ENCODE results near the gene MFAP2.
"Not testable (repeated sequence)": the region's sequence is repeated elsewhere in the genome, so short reads cannot be mapped to it uniquely, and the experiment has no call there.

The MFAP2 gene

GRCh38 chr1:16967095-16967575 is 13.3 kb downstream of the MFAP2 start:
- H3K4me3 ChIP-seq (ENCODE audit: low read length): no peak overlapping the region
- H3K36me3 ChIP-seq (ENCODE audit: control insufficient read depth, low read length): no peaks in the 10 kb centered on the region
- no peak for TF ChIP-seq EZH2phosphoT487 (IDR thresholded peaks at IDR 0.05; ENCODE audit: borderline replicate concordance, low read length)
- TF ChIP-seq CTCF (IDR thresholded peaks at IDR 0.05; ENCODE audit: low read depth, low read length, poor library complexity, severe bottlenecking): no peak
- no peaks in the 10 kb centered on the region for H3F3A ChIP-seq (ENCODE audit: control insufficient read depth, insufficient read depth)
- H3K9me2 ChIP-seq (replicated peaks; ENCODE audit: control insufficient read depth, low read length): no peaks in the 10 kb centered on the region
- no peak overlapping the region for H3K4me2 ChIP-seq (ENCODE audit: low read length)
- no peaks in the 10 kb centered on the region for H3K4me1 ChIP-seq (ENCODE audit: control insufficient read depth, low read length)
- H3K27ac ChIP-seq (ENCODE audit: low read depth, low read length): no peak overlapping the region
- H3K79me2 ChIP-seq (ENCODE audit: control insufficient read depth, low read length): no peaks in the 10 kb centered on the region
- H4K20me1 ChIP-seq (ENCODE audit: control insufficient read depth, insufficient read depth, low read depth, low read length): no peaks in the 10 kb centered on the region
- H3K9me3 ChIP-seq (ENCODE audit: control insufficient read depth, insufficient read depth, low read length): no peaks in the 10 kb centered on the region
- no peaks in the 10 kb centered on the region for H3K27me3 ChIP-seq (ENCODE audit: control insufficient read depth, low read length)

DNA sequence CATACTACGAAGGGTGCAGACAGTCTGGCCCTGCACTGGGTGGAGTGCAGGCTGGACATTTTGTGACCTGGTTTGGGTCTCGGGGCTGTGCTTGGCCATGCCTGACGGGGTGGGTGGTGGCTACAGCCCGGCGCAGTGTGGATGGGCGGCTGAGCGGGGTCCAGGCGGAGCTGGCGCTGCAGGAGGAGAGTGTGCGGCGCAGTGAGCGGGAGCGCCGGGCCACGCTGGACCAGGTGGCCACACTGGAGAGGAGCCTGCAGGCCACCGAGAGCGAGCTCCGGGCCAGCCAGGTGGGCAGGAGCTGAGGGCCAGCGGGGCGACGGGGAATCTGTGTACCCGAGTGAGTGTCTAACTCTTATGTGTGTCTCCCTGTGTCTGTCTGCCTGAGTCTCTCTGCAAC is 14.1 kb downstream of the MFAP2 start:
- Histone ChIP-seq H3K27ac (ENCODE audit: low read depth, low read length) (no peak overlapping the region), H3K4me1 (ENCODE audit: control insufficient read depth, low read length) (no peaks in the 10 kb centered on the region; the same call in 1 of the 2 replicates), H3K9me2 (replicated peaks; ENCODE audit: control insufficient read depth, low read length) (no peaks in the 10 kb centered on the region), H3K79me2 (ENCODE audit: control insufficient read depth, low read length) (no peaks in the 10 kb centered on the region), H3K4me3 (ENCODE audit: low read length) (no peak overlapping the region), H3K36me3 (ENCODE audit: control insufficient read depth, low read length) (no peaks in the 10 kb centered on the region), H4K20me1 (ENCODE audit: control insufficient read depth, insufficient read depth, low read depth, low read length) (no peaks in the 10 kb centered on the region), H3F3A (ENCODE audit: control insufficient read depth, insufficient read depth) (no peaks in the 10 kb centered on the region), H3K9me3 (ENCODE audit: control insufficient read depth, insufficient read depth, low read length) (no peaks in the 10 kb centered on the region), H3K27me3 (ENCODE audit: control insufficient read depth, low read length) (no peaks in the 10 kb centered on the region), H3K4me2 (ENCODE audit: low read length) (no peak overlapping the region)
- no peak for TF ChIP-seq EZH2phosphoT487 (IDR thresholded peaks at IDR 0.05; ENCODE audit: borderline replicate concordance, low read length)
- no peak for TF ChIP-seq CTCF (IDR thresholded peaks at IDR 0.05; ENCODE audit: low read depth, low read length, poor library complexity, severe bottlenecking)

DNA sequence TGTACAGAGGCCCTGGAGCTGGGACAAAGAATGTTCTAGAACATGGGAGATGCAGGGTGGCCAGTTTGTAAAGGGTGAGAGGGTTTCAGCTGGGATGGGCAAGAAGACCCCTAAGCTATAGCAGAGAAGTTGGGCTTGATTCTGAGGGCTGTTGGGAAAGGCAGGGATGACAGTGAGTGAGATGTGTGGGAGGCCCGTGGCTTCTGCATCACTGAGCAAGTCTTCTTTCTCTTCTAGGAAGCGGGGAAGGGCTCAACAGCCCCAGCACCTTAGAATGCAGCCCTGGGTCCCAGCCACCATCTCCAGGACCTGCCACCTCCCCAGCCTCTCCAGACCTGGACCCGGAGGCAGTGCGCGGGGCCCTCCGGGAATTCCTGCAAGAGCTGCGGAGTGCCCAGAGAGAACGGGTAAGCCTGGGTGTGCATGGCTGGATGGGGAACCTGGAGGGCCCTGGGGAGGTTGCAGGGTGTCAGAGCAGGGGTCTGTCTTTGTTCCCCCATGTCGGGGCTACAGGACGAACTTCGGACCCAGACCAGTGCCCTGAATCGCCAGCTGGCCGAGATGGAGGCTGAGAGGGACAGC is 14.8 kb downstream of the MFAP2 start:
- no peak overlapping the region for H3K27ac ChIP-seq (ENCODE audit: low read depth, low read length)
- no peaks in the 10 kb centered on the region for H3F3A ChIP-seq (ENCODE audit: control insufficient read depth, insufficient read depth)
- peaks cover 5% of the 10 kb centered on the region for H3K4me1 ChIP-seq (ENCODE audit: control insufficient read depth, low read length)
- H3K4me3 ChIP-seq (ENCODE audit: low read length): no peak overlapping the region
- H3K36me3 ChIP-seq (ENCODE audit: control insufficient read depth, low read length): no peaks in the 10 kb centered on the region
- no peak overlapping the region for H3K4me2 ChIP-seq (ENCODE audit: low read length)
- no peaks in the 10 kb centered on the region for H3K9me2 ChIP-seq (replicated peaks; ENCODE audit: control insufficient read depth, low read length)
- H3K27me3 ChIP-seq (ENCODE audit: control insufficient read depth, low read length): no peaks in the 10 kb centered on the region
- TF ChIP-seq CTCF (IDR thresholded peaks at IDR 0.05; ENCODE audit: low read depth, low read length, poor library complexity, severe bottlenecking) (no peak), EZH2phosphoT487 (IDR thresholded peaks at IDR 0.05; ENCODE audit: borderline replicate concordance, low read length) (no peak)
- H3K79me2 ChIP-seq (ENCODE audit: control insufficient read depth, low read length): no peaks in the 10 kb centered on the region
- H4K20me1 ChIP-seq (ENCODE audit: control insufficient read depth, insufficient read depth, low read depth, low read length): no peaks in the 10 kb centered on the region
- H3K9me3 ChIP-seq (ENCODE audit: control insufficient read depth, insufficient read depth, low read length): no peaks in the 10 kb centered on the region

DNA sequence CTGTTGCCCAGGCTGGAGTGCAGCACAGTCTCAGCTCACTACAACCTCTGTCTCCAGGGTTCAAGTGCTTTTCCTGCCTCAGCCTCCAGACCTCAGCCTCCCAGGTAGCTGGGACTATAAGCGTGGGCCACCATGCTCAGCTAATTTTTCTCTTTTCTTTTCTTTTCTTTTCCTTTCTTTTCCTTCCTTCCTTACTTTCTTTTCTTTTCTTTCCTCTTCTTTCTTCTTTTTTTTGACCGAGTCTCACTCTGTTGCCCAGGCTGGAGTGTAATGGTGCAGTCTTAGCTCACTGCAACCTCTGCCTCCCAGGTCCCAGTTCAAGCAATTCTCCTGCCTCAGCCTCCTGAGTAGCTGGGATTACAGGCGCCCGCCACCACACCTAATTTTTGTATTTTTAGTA is 16.3 kb downstream of the MFAP2 start:
- H3K4me2 ChIP-seq (ENCODE audit: low read length); H3K9me2 ChIP-seq (replicated peaks; ENCODE audit: control insufficient read depth, low read length); H3K36me3 ChIP-seq (ENCODE audit: control insufficient read depth, low read length); H3K4me1 ChIP-seq (ENCODE audit: control insufficient read depth, low read length); H3K27ac ChIP-seq (ENCODE audit: low read depth, low read length); H4K20me1 ChIP-seq (ENCODE audit: control insufficient read depth, insufficient read depth, low read depth, low read length); H3K4me3 ChIP-seq (ENCODE audit: low read length); H3K9me3 ChIP-seq (ENCODE audit: control insufficient read depth, insufficient read depth, low read length); H3F3A ChIP-seq (ENCODE audit: control insufficient read depth, insufficient read depth); H3K79me2 ChIP-seq (ENCODE audit: control insufficient read depth, low read length); H3K27me3 ChIP-seq (ENCODE audit: control insufficient read depth, low read length): not testable (repeated sequence)

Data from DOHH2 (cell line).